ENCODE measurements around the gene CTSZ. TPM values are rescaled to one million over a fixed set of nuclear protein-coding genes. Genes with fewer than 3 reads are reported as not detected.
A peak's percentile ranks its signal among the peaks of the same experiment; 100 is the strongest.
"Not testable (repeated sequence)": the region's sequence is repeated elsewhere in the genome, so short reads cannot be mapped to it uniquely, and the experiment has no call there.

The CTSZ gene
- total RNA-seq, 1 experiment from 2014 or later = 194 TPM

GRCh38 chr20:59043698-59044097, 36.6 kb upstream of the CTSZ start:
- H3K9me2 ChIP-seq (ENCODE audit: insufficient read depth) = no peaks in the 10 kb centered on the region
- no TSS peak for BruUV-seq (replicated peaks)
- no peaks in the 10 kb centered on the region for H3K9me3 ChIP-seq (ENCODE audit: insufficient read depth, low read depth)
- peaks cover 38% of the 10 kb centered on the region for H3F3A ChIP-seq (ENCODE audit: insufficient read depth, low read depth)
- no peaks in the 10 kb centered on the region for H3K27me3 ChIP-seq (ENCODE audit: insufficient read depth, low read depth)
- peaks cover 21% of the 10 kb centered on the region for H4K20me1 ChIP-seq (ENCODE audit: insufficient read depth)
- H3K79me2 ChIP-seq (ENCODE audit: low read depth) = peaks cover 39% of the 10 kb centered on the region
- peaks cover 18% of the 10 kb centered on the region for H3K36me3 ChIP-seq (ENCODE audit: low read depth)
- TF ChIP-seq CTCF (conservative IDR thresholded peaks at IDR 0.05) = no peak
- no peak for TF ChIP-seq EZH2 (IDR thresholded peaks at IDR 0.05; ENCODE audit: low read depth)
- intact Hi-C loops (cut with micrococcal nuclease; ENCODE audit: unreplicated experiment) = loop anchor here (2.0 to 5.0 kb wide), 2 partner anchors 44 to 155 kb away; no protein-coding TSS in a partner anchor
- H3K4me1 ChIP-seq (replicated peaks; ENCODE audit: insufficient read depth) = peaks cover 83% of the 10 kb centered on the region
- peak overlapping the region; percentile 73 for H3K4me2 ChIP-seq
- CTCF ChIA-PET = no interaction called here
- H3K27ac ChIP-seq = peak overlapping the region; percentile 97
- H3K4me3 ChIP-seq = peak overlapping the region; percentile 38; the same call in 1 of the 2 replicates
- DNase-seq = peak in 1 of 2 experiments; percentile 98
- H2AFZ ChIP-seq = 0 out of 2 replicates have a peak overlapping the region, but pooled peaks have one; percentile 59
- POLR2A ChIA-PET (ENCODE audit: unreplicated experiment) = interaction anchor here (1.0 kb wide), 1 partner anchor 12 kb away, joined by 10 read pairs; the partner anchor contains the start of gene ATP5F1E

- Histone ChIP-seq H3K79me2 (ENCODE audit: low read depth) (peaks cover 46% of the 10 kb centered on the region), H2AFZ (peak overlapping the region; percentile 76), H3K4me2 (peak overlapping the region; percentile 82), H3K9me2 (ENCODE audit: insufficient read depth) (no peaks in the 10 kb centered on the region), H4K20me1 (ENCODE audit: insufficient read depth) (peaks cover 25% of the 10 kb centered on the region), H3K4me3 (peak overlapping the region; percentile 90), H3K36me3 (ENCODE audit: low read depth) (peaks cover 25% of the 10 kb centered on the region), H3F3A (ENCODE audit: insufficient read depth, low read depth) (peaks cover 37% of the 10 kb centered on the region), H3K4me1 (replicated peaks; ENCODE audit: insufficient read depth) (peaks cover 81% of the 10 kb centered on the region), H3K27ac (peak overlapping the region; percentile 97), H3K27me3 (ENCODE audit: insufficient read depth, low read depth) (no peaks in the 10 kb centered on the region), H3K9me3 (ENCODE audit: insufficient read depth, low read depth) (no peaks in the 10 kb centered on the region)
- ChIA-PET POLR2A (ENCODE audit: unreplicated experiment) (interaction anchor here (0.5 to 1.0 kb wide), 3 partner anchors 11 to 151 kb away, joined by 3 to 10 read pairs (median 7); partner anchors contain the start of gene ATP5F1E), CTCF (no interaction called here)
- BruUV-seq (replicated peaks) = TSS peak; percentile 62
- intact Hi-C loops (cut with micrococcal nuclease; ENCODE audit: unreplicated experiment) = loop anchor here (2.0 to 5.0 kb wide), 2 partner anchors 44 to 154 kb away; no protein-coding TSS in a partner anchor
- no peak for TF ChIP-seq CTCF (conservative IDR thresholded peaks at IDR 0.05)
- TF ChIP-seq EZH2 (IDR thresholded peaks at IDR 0.05; ENCODE audit: low read depth) = no peak
- peak; percentile 82 to 98 for DNase-seq
Measured at GRCh38 chr20:59042796-59043631, 36.0 kb upstream of the CTSZ start.

- Histone ChIP-seq H3K4me1 (replicated peaks; ENCODE audit: insufficient read depth) (peaks cover 73% of the 10 kb centered on the region), H3F3A (ENCODE audit: insufficient read depth, low read depth) (peaks cover 37% of the 10 kb centered on the region), H2AFZ (peak within 1 kb of the TSS; percentile 76), H3K36me3 (ENCODE audit: low read depth) (peaks cover 32% of the 10 kb centered on the region), H4K20me1 (ENCODE audit: insufficient read depth) (peaks cover 32% of the 10 kb centered on the region), H3K4me2 (peak within 1 kb of the TSS; percentile 82), H3K9me2 (ENCODE audit: insufficient read depth) (no peaks in the 10 kb centered on the region), H3K4me3 (peak within 1 kb of the TSS; percentile 90), H3K27me3 (ENCODE audit: insufficient read depth, low read depth) (no peaks in the 10 kb centered on the region), H3K27ac (peak within 1 kb of the TSS; percentile 97), H3K9me3 (ENCODE audit: insufficient read depth, low read depth) (no peaks in the 10 kb centered on the region), H3K79me2 (ENCODE audit: low read depth) (peaks cover 53% of the 10 kb centered on the region)
- CTCF ChIA-PET = no interaction called here
- no peak for TF ChIP-seq EZH2 (IDR thresholded peaks at IDR 0.05; ENCODE audit: low read depth)
- TF ChIP-seq CTCF (conservative IDR thresholded peaks at IDR 0.05) = 0 out of 2 replicates have a peak, but pooled peaks have one; percentile 6
- BruUV-seq (replicated peaks) = TSS peak; percentile 46
- DNase-seq = peak; percentile 41 to 58
- intact Hi-C loops (cut with micrococcal nuclease; ENCODE audit: unreplicated experiment) = loop anchor here (2.0 to 5.0 kb wide), 2 partner anchors 45 to 153 kb away; no protein-coding TSS in a partner anchor
- POLR2A ChIA-PET (ENCODE audit: unreplicated experiment) = interaction anchor here (0.5 to 0.7 kb wide), 4 partner anchors 8 to 150 kb away, joined by 3 to 7 read pairs (median 6); no protein-coding TSS in a partner anchor
Measured at GRCh38 chr20:59042151-59042795, 35.2 kb upstream of the CTSZ start, which contains the start of gene PRELID3B. PRELID3B (minus strand) TSS chr20:59042786; CDS start chr20:59042730, 56 bp downstream.

GRCh38 chr20:59041487-59041886, 34.4 kb upstream of the CTSZ start:
- Histone ChIP-seq H3K36me3 (ENCODE audit: low read depth) (peaks cover 39% of the 10 kb centered on the region), H3K27ac (peak overlapping the region; percentile 97), H3K79me2 (ENCODE audit: low read depth) (peaks cover 61% of the 10 kb centered on the region), H4K20me1 (ENCODE audit: insufficient read depth) (peaks cover 40% of the 10 kb centered on the region), H3F3A (ENCODE audit: insufficient read depth, low read depth) (peaks cover 39% of the 10 kb centered on the region), H2AFZ (0 out of 2 replicates have a peak overlapping the region, but pooled peaks have one; percentile 76), H3K4me2 (peak overlapping the region; percentile 82), H3K4me1 (replicated peaks; ENCODE audit: insufficient read depth) (peaks cover 66% of the 10 kb centered on the region), H3K4me3 (peak overlapping the region; percentile 90)
- H3K9me2 ChIP-seq (ENCODE audit: insufficient read depth); BruUV-seq (replicated peaks); H3K9me3 ChIP-seq (ENCODE audit: insufficient read depth, low read depth); CTCF ChIA-PET; H3K27me3 ChIP-seq (ENCODE audit: insufficient read depth, low read depth); DNase-seq: not testable (repeated sequence)
- intact Hi-C loops (cut with micrococcal nuclease; ENCODE audit: unreplicated experiment) = loop anchor here (5.0 kb wide), 1 partner anchor 46 kb away; no protein-coding TSS in a partner anchor
- POLR2A ChIA-PET (ENCODE audit: unreplicated experiment) = interaction anchor here (0.6 to 0.7 kb wide), 2 partner anchors 9 to 144 kb away, joined by 5 to 6 read pairs; no protein-coding TSS in a partner anchor

Measured in PC-9 (cell line).